Subcutaneous abdominal adipose tissue (tissue), 5 donors: ENCODE results near the gene ELOVL4.

Source experiments
- H3K27ac ChIP-seq: one replicate; pipeline ENCODE4 v1.7.0; 2013; ENCODE audit warnings: low read depth, mild to moderate bottlenecking, inconsistent platforms, low read length, moderate library complexity
- H3K27me3 ChIP-seq, 5 donors: one replicate each; pipeline ENCODE4 v1.7.0; 2013; ENCODE audit warnings: low read length in 5 of 5, inconsistent platforms in 1 of 5; ENCODE audit not compliant: control insufficient read depth in 5 of 5, insufficient read depth in 4 of 5
- H3K36me3 ChIP-seq, 5 donors: one replicate each; pipeline ENCODE4 v1.7.0; 2013; ENCODE audit warnings: low read length in 5 of 5; ENCODE audit not compliant: control insufficient read depth in 5 of 5, insufficient read depth in 5 of 5
- H3K4me1 ChIP-seq, 5 donors: one replicate each; pipeline ENCODE4 v1.7.0; 2013; ENCODE audit warnings: low read length in 5 of 5, mild to moderate bottlenecking in 3 of 5, moderate library complexity in 1 of 5; ENCODE audit not compliant: control insufficient read depth in 5 of 5, insufficient read depth in 5 of 5
- H3K4me3 ChIP-seq, 5 donors: one replicate each; pipeline ENCODE4 v1.7.0; 2013; ENCODE audit warnings: low read length in 5 of 5, low read depth in 1 of 5
- H3K9ac ChIP-seq, 5 donors: one replicate each; pipeline ENCODE4 v1.7.0; 2013; ENCODE audit warnings: low read length in 5 of 5, mild to moderate bottlenecking in 4 of 5, moderate library complexity in 3 of 5
- H3K9me3 ChIP-seq, 5 donors: one replicate each; pipeline ENCODE4 v1.7.0; 2013; ENCODE audit warnings: low read length in 5 of 5; ENCODE audit not compliant: control insufficient read depth in 5 of 5
- donor health status: healthy.
- donor health status: healthy.
- donor health status: healthy.
- donor health status: healthy.
- donor health status: healthy.

The ELOVL4 gene

GRCh38 chr6:79964607-79965081 lies 17.3 kb upstream of the ELOVL4 start:
- Histone ChIP-seq H3K27me3 (no peaks in the 10 kb centered on the region), H3K9ac (no peak overlapping the region), H3K4me3 (no peak overlapping the region), H3K4me1 (no peaks in the 10 kb centered on the region), H3K36me3 (no peaks in the 10 kb centered on the region), H3K9me3 (peaks cover 3 to 12% (median 7%) of the 10 kb centered on the region in 5 donors), H3K27ac (no peak overlapping the region)

- no peaks in the 10 kb centered on the region for H3K36me3 ChIP-seq
- peaks cover 0 to 5% (median 0%) of the 10 kb centered on the region in 5 donors for H3K27me3 ChIP-seq
- no peak overlapping the region for H3K9ac ChIP-seq
- no peaks in the 10 kb centered on the region for H3K4me1 ChIP-seq
- H3K9me3 ChIP-seq = no peaks in the 10 kb centered on the region
- no peak overlapping the region for H3K27ac ChIP-seq
- H3K4me3 ChIP-seq = no peak overlapping the region
Measured at GRCh38 chr6:79954849-79955248, 7.5 kb upstream of the ELOVL4 start.

- Histone ChIP-seq H3K9ac (no peak overlapping the region), H3K27ac (no peak overlapping the region), H3K4me3 (no peak overlapping the region), H3K9me3 (no peaks in the 10 kb centered on the region), H3K27me3 (peaks cover 14 to 35% (median 23%) of the 10 kb centered on the region in 5 donors), H3K4me1 (peaks cover 0 to 19% (median 15%) of the 10 kb centered on the region in 5 donors), H3K36me3 (no peaks in the 10 kb centered on the region)
Measured at GRCh38 chr6:79949233-79949632, 1.9 kb upstream of the ELOVL4 start.

- Histone ChIP-seq H3K9me3 (no peaks in the 10 kb centered on the region), H3K9ac (peak overlapping the region in 2 of 5 donors; percentile 47 to 49), H3K27me3 (peaks cover 17 to 43% (median 22%) of the 10 kb centered on the region in 5 donors), H3K36me3 (no peaks in the 10 kb centered on the region), H3K27ac (no peak overlapping the region), H3K4me3 (peak overlapping the region in 4 of 5 donors; percentile 47 to 65 (median 63)), H3K4me1 (peaks cover 0 to 19% (median 15%) of the 10 kb centered on the region in 5 donors)
Measured at GRCh38 chr6:79946272-79947190, 822 bp downstream of the ELOVL4 start.

- Histone ChIP-seq H3K4me1 (peaks cover 0 to 19% (median 15%) of the 10 kb centered on the region in 5 donors), H3K36me3 (no peaks in the 10 kb centered on the region), H3K9me3 (no peaks in the 10 kb centered on the region), H3K27ac (no peak overlapping the region), H3K27me3 (peaks cover 16 to 43% (median 22%) of the 10 kb centered on the region in 5 donors), H3K9ac (no peak overlapping the region), H3K4me3 (no peak overlapping the region)
Measured at GRCh38 chr6:79943133-79943532, 4.2 kb downstream of the ELOVL4 start.

- Histone ChIP-seq H3K4me1 (peaks cover 0 to 6% (median 3%) of the 10 kb centered on the region in 5 donors), H3K36me3 (no peaks in the 10 kb centered on the region), H3K9me3 (no peaks in the 10 kb centered on the region), H3K27ac (no peak overlapping the region), H3K9ac (no peak overlapping the region), H3K27me3 (peaks cover 5 to 29% (median 12%) of the 10 kb centered on the region in 5 donors), H3K4me3 (no peak overlapping the region)
Measured at GRCh38 chr6:79941489-79942151, 5.7 kb downstream of the ELOVL4 start.

- Histone ChIP-seq H3K36me3 (no peaks in the 10 kb centered on the region), H3K9ac (no peak overlapping the region), H3K27ac (no peak overlapping the region), H3K27me3 (no peaks in the 10 kb centered on the region), H3K9me3 (no peaks in the 10 kb centered on the region), H3K4me1 (no peaks in the 10 kb centered on the region), H3K4me3 (no peak overlapping the region)
Measured at GRCh38 chr6:79928478-79928998, 18.8 kb downstream of the ELOVL4 start.

GRCh38 chr6:79927758-79928157 lies 19.6 kb downstream of the ELOVL4 start:
- H3K4me1 ChIP-seq = no peaks in the 10 kb centered on the region
- no peaks in the 10 kb centered on the region for H3K36me3 ChIP-seq
- no peak overlapping the region for H3K27ac ChIP-seq
- no peak overlapping the region for H3K9ac ChIP-seq
- H3K9me3 ChIP-seq = no peaks in the 10 kb centered on the region
- no peak overlapping the region for H3K4me3 ChIP-seq
- no peaks in the 10 kb centered on the region for H3K27me3 ChIP-seq

GRCh38 chr6:79923270-79923669 lies 24.1 kb downstream of the ELOVL4 start:
- H3K27me3 ChIP-seq = no peaks in the 10 kb centered on the region
- no peak overlapping the region for H3K4me3 ChIP-seq
- no peaks in the 10 kb centered on the region for H3K36me3 ChIP-seq
- H3K9ac ChIP-seq = no peak overlapping the region
- no peaks in the 10 kb centered on the region for H3K9me3 ChIP-seq
- H3K27ac ChIP-seq = no peak overlapping the region
- H3K4me1 ChIP-seq = no peaks in the 10 kb centered on the region

- H3K36me3 ChIP-seq = no peaks in the 10 kb centered on the region
Measured at GRCh38 chr6:79922018-79922417, 25.3 kb downstream of the ELOVL4 start.

More at GRCh38 chr6:79922018-79922417, 25.3 kb downstream of the ELOVL4 start:
- Histone ChIP-seq H3K27me3 (no peaks in the 10 kb centered on the region), H3K9ac (no peak overlapping the region), H3K4me3 (no peak overlapping the region), H3K9me3 (no peaks in the 10 kb centered on the region), H3K4me1 (no peaks in the 10 kb centered on the region), H3K27ac (no peak overlapping the region)
